ENCODE measurements around the gene SLC6A18.

SLC6A18 gene

DNA sequence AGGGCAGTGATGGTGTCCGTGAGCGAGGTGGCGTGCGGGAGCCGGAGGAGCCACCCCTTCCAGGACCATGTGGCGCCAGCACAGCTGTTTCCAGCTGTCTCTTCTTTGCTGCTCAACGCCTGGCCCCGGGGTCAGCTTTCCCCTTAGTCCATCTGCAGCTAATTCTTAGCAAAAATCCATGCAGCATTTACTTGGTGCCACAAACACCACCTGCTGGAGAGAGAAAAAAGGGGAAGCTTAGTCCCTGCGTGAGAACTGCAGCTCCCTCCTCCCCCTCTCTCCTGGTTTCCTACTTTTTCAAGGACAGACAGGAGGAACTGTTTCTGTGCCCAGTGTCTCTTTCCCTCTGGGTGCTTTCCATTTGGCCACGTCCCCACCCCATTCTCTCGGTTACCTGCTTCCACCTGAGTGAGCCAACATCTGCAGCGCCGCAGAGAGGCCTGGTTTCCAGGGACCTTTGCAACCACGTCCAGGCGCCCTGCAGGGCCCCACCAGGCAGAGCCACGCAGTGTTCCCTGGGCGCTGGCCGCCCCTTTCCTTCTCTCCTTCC lies 20.4 kb upstream of the SLC6A18 start:
- no peak for DNase-seq

DNA sequence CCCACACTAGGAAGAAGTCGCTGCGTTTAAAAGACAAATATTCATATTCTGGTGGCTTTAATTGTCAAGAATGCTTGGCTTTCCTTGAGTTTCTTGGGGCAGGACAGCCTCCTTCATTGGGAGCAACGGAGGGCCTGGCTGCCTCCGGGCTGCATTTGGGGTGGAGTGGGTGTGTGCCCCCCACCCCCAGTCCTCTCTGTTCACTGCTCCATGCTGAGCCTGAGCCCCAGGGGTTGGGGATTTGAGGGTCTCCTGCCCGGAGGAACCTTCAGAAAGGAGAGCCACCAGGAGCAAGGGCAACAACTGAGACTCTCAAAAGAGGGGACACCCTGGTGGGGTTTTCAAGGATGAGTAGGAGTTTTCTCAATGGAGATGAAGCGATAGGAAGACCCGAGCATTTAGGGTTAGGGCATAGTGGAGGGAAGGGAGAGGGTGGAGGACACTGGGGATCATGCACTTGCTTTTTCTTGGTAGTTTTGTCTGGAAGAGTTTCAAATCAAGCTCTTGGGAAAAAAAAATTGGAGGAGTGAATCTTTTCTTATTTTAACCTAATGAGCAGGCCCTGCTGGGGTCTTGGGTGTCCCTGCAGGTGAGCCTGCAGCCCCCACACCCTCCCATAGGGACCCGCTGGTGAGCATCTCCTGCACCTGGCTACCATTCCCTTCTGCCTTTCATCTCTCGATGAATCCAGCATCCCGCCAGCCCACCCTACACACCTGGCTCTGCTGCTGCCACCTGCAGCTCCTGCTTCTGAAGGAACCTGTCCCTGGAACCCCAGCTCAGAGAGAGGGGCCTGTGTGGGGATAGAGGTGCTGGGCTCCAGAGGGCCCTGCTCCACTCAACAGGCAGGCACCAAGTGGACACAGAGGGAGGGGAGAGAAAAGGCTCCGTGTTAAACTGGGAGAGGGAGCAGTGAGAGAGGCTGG lies 19.7 kb upstream of the SLC6A18 start:
- no peak for DNase-seq

DNA sequence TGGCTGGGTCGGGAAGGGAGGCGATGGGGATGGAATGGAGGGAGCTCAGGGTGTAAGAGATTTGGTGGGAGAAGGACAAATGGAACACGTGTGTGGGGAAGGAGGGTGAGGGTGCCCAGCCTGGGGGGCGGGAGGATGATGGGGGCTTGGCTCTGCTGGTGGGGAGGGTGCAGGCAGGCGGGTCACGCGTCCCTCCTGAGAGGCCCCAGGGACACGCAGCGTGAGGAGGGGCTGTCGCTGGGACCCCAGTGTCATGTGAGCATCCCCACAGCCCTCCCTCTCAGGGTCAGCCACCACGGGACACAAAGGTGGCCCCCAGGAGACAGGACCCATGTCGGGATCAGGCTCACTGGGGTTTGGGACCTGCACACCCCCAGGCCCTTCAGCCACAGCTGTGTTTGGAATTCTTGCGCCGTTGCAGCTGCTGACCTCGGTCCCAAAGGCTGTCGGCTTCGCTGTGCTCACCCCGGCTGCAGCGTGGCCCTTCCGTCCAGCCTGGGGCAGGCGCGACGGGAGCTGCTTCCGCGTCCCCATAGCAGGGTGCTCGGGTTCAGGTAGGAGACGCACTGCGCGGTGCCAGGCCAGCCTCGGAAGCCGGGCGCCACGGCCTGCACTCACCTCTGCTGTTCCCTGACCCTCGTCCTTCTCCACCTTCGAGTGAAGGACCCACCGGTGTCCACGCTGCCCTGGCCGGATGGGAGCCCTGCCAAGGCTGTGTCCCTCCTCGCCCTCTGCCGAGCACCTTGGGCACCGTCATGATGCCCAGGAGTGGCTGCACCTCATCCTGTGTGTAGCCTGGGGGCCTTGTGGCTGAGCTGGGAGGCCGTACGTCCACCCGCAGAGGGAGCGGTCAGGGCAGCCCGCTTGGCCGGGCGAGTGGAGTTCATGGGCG lies 18.4 kb upstream of the SLC6A18 start:
- no peak for DNase-seq

DNA sequence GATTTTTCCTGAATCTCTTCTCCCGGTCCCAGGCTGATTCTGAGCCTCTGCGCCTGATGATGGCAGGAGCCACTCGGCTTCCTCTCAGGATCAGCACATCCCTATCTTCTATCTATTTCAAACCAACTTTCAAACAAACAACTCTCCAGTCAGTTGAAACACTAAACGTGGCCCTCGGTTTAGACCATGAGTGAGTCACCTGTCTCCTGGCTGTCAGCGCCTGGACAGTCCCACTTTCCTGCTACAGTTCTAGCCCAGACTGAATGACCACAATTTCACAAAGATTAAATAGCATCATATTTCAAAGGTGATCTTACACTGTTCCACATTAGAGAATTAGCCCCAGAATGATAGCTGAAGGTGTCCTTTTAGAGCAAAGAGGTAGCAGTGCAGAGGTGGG lies 17.6 kb upstream of the SLC6A18 start:
- DNase-seq, result no peak

DNA sequence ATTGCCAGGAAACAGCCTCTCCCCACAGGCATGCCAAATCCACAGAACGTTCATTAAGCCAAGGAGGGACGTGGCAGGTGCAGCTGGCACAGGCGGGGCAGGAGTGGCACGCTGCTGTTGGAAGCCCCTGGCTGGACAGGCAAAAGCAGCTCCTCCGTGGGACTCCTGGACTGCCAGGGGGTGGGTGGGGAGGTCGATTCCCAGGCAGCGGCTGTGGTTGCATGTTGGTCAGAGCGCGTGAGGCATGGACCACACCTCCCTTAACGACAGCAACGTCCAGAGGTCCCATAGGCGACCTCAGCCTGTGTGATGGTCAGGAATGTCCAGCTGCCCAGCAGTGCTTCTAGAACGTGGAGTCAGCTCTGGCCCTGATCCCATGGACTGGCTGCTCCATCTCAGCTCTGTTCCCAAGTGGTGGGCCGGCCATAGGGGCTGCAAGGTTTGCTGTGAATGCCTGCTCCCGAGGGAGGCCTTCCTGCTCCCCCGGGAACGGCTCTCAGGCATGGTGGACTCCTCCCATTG lies 16.9 kb upstream of the SLC6A18 start:
- no peak for DNase-seq

DNA sequence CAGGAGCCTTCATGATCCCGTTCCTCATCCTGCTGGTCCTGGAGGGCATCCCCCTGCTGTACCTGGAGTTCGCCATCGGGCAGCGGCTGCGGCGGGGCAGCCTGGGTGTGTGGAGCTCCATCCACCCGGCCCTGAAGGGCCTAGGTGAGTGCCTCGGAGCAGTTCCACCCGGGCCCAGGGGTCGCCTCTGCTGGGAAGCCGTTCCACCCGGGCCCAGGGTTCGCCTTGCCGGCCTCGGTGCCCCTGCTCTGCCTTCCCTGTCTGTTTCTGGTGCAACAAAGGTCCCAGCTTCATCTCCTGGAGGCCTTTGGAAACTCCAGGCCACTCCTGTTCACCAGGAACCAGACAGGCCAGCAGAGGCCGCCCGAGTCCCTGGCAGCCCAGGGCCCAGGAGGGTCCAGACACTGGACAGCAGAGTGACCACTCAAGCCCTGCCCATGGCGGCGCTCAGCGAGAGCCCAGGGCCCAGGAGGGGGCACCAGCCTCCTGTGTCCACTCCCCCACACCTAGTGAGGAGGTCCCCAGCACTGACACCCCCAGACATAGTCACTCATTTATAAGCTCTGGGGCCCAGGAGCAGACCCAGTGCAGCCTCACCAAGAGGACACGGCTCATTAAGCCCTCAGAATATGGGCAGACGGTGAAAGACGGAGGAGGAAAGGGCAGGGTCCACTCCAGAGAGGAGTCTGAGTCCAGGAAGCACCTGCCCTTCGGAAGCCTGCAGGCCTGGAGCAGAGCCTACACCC lies 16.3 kb upstream of the SLC6A18 start:
- DNase-seq, result no peak

DNA sequence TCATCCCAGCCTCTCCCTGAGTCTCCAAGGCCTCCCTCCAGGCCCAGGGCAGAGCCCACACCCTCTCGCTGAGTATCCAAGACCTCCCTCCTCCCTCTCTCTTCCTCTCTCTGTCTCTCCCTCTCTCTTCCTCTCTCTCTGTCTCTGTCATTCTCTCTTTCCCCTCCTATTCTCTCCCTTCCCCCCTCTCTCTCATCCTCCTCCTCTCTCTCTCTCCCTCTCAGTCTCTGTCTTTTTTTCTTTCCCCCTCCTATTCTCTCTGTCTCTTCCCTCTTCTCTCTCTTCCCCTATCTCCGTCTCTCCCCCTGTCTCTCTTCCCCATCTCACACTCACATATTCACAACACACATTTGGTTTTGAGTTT lies 15.7 kb upstream of the SLC6A18 start:
- no peak for DNase-seq

DNA sequence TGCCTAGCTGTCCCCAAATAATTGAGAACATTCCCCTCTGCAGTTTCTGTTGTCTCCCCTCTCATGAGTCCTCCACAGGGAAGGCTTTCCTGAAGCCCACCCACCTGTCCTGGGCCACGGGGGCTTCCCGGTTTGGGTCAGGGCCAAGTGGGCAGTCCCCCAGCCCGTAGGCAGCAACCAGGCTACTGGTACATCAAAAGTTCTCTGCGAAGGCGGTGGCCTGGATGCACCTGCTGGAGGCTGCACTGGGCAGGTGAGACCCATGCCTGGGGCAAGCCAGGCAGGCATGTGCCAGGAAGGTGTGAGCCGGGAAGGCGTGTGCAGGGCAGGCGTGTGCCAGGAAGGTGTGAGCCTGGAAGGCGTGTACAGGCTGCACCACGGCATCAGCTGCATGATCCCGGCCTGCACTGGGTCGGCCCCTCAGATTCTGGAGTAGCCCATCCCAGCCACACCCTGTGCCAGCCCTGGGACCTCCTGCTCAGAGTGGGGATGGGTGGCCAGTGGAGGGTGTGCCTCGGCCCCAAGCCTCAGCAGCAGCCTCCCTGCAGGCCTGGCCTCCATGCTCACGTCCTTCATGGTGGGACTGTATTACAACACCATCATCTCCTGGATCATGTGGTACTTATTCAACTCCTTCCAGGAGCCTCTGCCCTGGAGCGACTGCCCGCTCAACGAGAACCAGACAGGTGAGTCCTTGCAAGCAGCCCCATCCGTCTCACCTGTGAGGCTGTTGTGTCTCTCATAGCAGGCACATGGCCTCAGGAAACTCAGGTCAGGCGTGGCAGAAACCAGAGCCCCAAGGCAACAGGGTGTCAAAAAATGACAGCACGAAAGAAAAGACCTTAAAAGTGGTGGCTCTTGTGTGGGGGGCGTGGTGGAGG lies 15.0 kb upstream of the SLC6A18 start:
- DNase-seq, result no peak

DNA sequence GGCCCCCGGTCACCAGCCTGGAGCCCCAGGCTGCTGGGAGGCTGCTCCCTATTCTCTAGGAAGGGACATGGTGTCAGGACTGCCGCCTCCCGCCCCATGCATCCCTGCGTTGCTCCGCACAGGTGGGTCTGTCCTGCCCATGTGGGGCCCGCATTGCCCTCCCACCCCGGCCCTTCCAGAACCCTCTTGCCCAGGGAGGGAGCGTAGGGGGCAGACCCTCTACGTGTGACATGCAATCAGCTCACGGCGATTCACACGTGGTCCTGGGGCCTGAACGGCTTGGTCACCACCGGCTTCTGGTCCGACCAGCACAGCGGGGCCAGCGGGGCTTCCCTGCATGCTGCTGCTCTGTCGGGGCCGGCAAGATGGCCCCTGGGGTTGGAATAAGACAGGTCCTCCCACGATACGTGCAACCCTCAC lies 14.3 kb upstream of the SLC6A18 start:
- DNase-seq, result no peak

DNA sequence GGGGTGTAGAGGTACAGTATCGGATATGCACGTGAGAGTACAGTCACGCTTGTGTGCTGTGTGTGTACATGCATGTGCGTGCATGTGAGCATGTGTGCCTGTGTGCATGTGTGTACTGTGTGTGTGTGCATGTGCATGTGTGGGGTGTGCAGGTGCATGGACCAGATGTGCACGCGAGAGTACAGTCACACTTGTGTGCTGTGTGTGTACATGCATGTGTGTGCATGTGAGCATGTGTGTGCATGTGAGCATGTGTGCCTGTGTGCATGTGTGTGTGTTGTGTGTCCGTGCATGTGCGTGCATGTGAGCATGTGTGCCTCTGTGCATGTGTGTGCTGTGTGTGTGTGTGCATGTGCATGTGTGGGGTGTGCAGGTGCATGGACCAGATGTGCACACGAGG lies 13.5 kb upstream of the SLC6A18 start:
- no peak for DNase-seq

DNA sequence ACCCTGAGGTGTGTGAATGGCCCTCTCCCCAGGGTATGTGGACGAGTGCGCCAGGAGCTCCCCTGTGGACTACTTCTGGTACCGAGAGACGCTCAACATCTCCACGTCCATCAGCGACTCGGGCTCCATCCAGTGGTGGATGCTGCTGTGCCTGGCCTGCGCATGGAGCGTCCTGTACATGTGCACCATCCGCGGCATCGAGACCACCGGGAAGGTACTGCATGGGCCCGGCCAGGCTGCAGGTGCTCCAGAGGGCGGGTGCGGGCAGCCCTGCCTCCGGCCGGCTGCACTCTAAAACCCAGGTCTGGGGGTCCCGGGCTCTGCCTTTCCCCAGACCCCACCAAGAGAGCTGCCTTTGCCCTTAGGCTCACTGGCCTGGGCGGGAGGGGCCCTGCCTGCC lies 12.9 kb upstream of the SLC6A18 start:
- no peak for DNase-seq

DNA sequence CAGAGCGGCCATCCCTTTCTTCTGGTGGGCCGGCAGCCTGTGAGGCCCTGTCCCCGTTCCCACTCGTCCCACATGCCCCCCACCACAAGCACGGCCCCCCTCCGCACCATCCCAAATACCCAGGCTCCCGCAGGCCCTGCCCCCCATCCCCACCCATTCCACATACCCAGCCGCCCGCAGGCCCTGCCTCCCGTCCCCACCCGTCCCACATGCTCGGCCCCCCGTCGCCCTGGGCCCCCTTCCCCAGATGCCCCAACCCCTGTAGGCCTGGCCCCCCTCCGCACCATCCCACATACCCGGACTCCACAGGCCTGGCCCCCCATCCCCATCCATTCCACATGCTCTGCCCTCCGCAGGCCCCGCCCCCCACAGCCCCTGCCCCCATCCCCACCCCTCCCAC lies 12.3 kb upstream of the SLC6A18 start:
- DNase-seq, result no peak

DNA sequence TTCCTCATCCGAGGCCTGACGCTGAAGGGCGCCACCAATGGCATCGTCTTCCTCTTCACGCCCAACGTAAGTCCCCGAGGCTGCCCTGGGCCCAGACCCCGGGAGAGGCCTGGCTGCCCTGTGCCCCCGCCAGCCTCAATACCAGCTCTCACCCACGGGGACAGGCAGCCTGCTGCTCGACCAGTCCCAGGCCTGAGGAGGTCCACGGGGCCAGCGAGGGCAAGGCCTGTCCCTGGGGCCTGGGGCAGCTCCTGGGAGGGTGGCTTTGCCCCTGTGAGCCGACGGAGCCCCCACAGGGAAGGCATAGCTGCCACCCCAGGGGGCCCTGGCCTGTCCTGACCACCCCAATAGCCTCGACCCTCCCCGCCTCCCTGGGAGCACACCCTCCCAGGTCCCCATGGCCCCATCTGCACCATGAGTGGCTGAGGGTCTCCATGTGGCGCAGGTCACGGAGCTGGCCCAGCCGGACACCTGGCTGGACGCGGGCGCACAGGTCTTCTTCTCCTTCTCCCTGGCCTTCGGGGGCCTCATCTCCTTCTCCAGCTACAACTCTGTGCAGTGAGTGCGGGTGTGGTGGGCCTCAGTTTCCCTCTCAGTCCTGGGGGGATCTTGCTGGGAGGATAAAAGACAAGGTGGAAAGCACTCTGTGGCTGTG lies 11.5 kb upstream of the SLC6A18 start:
- DNase-seq, result no peak

DNA sequence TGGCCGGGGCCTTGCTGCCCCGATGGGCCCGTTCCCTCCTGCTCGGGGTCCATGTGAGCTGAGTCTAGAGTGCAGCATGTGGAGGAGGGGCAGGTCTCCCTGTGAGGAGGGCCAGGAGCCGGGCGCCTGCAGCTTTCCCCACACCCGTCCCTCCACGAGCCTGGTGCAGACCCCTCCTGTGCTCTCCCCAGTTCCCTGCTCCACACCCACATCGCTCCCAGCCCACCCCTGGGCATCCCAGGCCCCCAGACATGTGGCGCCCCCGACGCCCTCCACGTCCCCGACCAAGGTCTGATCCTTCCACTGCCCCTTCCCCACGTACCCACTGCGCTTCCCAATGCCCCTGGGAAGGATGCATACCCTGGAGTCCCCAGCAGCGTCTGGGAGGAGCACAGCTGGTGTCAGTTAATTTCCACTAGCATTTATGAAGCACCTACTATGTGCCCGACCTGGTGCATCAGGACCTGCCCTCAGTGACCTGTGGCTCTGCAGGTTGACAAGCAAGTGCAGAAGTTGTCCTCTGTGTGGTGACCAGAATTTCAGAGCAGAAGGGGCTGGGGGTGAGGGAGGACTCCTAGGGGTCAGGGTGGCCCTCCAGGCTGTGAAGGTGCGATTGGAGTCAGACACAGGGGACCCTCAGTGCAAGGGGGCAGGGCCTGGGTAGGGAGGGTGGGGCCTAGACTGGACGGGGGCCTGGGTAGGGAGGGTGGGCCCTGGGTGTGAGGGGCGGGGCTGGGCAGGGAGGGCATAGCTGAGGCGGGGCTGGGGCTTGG lies 10.8 kb upstream of the SLC6A18 start:
- no peak for DNase-seq

DNA sequence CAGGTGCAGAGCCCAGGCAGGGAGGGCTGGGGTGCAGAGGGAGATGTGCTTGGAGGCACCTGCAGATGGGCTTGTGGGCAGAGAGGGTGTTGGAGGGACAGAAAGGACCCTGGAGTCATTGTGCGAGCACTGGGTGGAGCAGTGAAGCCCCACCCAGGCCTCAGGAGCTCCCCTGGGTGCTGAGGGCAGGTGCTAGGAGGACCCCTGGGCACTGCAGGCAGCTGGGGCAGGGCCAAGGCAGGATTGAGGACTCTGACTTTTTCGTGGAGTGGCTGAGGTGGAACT lies 10.3 kb upstream of the SLC6A18 start:
- DNase-seq, result no peak

DNA sequence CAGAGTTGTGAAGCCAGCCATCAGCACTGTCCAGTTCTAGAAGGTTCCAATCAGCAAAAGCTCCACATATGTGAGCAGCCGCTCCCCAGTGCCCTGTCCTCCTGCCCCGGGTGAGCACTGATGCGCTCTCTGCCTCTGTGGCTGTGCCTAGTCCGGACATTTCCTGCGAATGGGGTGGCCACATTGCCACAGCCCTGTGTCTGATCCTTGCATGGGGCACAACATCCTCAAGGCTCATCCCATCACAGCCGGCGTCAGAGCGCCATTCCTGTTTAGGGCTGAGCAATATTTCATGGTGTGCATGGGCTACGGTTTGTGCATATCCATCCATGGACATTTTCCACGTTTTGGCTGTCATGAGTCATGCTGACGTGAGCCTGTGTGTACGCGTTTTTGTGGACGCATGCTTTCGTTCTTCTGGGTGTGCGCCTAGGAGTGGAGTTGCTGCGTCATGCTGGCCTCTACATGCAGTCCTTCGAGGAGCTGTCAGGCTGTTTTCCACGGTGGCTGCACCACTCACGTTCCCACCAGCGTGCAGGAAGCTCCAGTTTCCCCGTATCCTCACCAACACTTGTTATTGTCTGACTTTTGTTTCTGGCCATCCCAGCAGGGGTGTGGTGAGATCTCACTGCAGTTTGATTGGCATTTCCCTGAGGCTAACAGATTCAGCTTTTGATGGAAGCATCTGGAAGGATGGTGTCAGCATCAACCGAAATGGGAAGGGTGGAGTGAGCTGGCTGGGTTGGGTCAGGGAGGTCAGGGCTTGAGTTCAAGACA lies 9.7 kb upstream of the SLC6A18 start:
- DNase-seq, result no peak

DNA sequence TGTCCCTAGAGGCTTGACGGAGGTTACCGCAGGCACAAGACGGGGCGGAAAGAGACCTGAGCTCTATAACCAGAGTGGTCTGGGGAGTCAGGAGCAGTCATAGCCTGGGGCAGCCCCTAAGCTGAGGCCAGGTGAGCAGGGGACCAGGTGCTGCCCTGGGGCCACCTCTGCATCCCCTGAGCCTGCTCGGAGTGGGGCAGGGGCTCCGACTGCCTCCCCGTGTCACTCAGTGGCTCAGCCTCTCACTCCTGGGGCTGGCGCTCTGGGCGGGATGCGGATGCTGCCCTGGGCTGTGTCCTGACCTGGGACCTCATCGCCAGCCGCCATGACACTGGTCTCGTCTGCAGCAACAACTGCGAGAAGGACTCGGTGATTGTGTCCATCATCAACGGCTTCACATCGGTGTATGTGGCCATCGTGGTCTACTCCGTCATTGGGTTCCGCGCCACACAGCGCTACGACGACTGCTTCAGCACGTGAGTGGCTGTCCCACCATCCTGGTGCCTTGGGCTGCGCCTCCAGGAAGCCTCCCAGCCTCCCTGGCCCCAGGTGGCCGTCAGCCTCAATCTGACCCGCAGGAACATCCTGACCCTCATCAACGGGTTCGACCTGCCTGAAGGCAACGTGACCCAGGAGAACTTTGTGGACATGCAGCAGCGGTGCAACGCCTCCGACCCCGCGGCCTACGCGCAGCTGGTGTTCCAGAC lies 8.8 kb upstream of the SLC6A18 start:
- no peak for DNase-seq

DNA sequence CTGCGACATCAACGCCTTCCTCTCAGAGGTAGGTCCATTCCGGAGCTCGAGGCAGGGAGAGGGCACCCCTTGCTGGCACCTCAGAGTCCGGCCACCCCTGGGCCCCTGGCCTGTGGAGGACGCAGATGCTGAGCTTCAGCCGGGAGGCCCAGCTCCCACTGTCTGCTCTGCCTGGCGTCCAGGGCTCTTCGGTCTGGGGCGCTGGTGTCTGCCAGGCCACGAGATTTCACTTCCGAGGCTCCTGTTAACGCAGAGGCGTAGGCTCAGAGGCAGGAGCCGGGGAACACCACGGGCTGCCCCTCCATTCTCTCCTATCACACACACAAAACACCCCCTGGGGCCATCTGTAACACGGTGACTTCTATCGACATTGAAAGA lies 8.3 kb upstream of the SLC6A18 start:
- no peak for DNase-seq

DNA sequence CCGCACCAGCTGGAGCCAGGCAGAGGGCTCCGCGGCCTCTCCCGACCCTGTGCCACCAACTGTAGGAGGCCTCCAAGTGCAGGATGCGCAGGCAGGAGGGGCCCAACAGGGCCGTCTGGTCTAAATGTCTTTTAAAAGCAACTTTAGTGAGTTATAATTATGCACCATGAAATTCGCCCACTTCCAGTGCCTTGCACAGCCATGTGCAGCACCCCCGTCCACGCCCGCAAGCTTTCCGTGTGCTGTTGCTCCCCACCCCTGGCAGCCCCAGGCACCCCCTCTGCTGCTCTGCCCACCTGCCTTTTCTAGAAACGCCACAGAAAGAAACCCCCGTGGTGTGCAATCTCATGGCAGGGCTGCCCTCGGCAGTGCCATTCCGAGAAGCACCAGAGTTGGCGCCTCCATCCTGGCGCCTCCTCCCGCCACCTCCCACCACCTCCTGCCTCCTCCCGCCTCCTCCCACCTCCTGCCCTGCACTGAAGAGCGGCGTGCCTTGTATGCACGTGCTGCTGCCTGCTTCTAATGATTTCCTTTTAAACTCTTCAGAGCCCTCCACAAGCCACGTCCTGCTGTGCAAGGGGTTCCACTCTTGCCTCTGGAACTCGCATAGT lies 7.5 kb upstream of the SLC6A18 start:
- no peak for DNase-seq
